ENCODE measurements around the gene PPP1R37. TPM values are rescaled to one million over a fixed set of nuclear protein-coding genes. Genes with fewer than 3 reads are reported as not detected.

The PPP1R37 gene
- total and polyA plus RNA-seq, 2 of the 13 experiments (the other 11 are each of a cell fraction or from before 2014, with no cell fraction given), result 9.0 to 14.3 TPM

DNA sequence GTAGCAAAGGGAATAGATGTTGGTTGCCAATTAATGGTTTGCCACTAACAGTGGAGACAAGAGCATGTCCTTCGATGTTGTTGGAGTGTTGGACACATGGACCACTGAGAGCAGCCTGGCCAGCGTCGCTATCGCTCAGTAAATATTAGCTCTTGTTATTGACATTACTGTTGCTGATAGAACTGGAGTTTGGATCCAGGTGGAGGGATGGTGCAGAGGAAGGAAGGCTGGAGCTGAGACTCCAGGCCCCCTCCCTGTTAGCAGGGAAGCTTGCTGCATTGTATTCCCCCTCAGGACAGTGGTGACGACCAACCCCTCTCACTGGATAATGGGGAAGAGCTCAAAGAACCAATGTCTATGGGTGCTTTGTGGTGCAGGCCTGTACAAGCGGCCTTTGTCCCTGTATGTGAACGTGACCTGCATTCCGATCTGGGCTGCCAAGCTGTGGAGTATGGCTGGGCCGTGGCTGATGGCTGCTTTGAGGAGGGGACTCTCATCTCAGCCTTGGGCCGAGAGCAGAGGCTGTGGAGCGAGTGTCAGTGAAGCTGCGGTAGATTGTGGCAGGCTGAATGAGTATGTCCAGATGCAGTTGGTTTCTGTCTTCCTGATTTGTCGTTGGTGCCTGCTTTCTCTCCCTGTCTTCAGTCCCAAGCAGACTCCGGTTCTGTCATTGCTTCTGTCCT lies 47.2 kb upstream of the PPP1R37 start (continued):
- TF ChIP-seq, protein P1, sequence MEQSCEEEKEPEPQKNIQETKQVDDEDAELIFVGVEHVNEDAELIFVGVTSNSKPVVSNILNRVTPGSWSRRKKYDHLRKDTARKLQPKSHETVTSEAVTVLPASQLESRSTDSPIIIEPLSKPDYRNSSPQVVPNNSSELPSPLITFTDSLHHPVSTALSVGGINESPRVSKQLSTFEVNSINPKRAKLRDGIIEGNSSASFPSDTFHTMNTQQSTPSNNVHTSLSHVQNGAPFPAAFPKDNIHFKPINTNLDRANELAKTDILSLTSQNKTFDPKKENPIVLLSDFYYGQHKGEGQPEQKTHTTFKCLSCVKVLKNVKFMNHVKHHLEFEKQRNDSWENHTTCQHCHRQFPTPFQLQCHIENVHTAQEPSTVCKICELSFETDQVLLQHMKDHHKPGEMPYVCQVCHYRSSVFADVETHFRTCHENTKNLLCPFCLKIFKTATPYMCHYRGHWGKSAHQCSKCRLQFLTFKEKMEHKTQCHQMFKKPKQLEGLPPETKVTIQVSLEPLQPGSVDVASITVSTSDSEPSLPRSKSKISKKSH (CRISPR knock-in tag; IDR thresholded peaks at IDR 0.05; ENCODE audit: borderline replicate concordance), result no peak; the same call in 1 of the 2 replicates
- TF ChIP-seq FOSL2 (CRISPR knock-in tag; IDR thresholded peaks at IDR 0.05) (peak; percentile 59), AKAP8 (CRISPR knock-in tag; IDR thresholded peaks at IDR 0.05) (no peak)
- TF ChIP-seq, protein P2, sequence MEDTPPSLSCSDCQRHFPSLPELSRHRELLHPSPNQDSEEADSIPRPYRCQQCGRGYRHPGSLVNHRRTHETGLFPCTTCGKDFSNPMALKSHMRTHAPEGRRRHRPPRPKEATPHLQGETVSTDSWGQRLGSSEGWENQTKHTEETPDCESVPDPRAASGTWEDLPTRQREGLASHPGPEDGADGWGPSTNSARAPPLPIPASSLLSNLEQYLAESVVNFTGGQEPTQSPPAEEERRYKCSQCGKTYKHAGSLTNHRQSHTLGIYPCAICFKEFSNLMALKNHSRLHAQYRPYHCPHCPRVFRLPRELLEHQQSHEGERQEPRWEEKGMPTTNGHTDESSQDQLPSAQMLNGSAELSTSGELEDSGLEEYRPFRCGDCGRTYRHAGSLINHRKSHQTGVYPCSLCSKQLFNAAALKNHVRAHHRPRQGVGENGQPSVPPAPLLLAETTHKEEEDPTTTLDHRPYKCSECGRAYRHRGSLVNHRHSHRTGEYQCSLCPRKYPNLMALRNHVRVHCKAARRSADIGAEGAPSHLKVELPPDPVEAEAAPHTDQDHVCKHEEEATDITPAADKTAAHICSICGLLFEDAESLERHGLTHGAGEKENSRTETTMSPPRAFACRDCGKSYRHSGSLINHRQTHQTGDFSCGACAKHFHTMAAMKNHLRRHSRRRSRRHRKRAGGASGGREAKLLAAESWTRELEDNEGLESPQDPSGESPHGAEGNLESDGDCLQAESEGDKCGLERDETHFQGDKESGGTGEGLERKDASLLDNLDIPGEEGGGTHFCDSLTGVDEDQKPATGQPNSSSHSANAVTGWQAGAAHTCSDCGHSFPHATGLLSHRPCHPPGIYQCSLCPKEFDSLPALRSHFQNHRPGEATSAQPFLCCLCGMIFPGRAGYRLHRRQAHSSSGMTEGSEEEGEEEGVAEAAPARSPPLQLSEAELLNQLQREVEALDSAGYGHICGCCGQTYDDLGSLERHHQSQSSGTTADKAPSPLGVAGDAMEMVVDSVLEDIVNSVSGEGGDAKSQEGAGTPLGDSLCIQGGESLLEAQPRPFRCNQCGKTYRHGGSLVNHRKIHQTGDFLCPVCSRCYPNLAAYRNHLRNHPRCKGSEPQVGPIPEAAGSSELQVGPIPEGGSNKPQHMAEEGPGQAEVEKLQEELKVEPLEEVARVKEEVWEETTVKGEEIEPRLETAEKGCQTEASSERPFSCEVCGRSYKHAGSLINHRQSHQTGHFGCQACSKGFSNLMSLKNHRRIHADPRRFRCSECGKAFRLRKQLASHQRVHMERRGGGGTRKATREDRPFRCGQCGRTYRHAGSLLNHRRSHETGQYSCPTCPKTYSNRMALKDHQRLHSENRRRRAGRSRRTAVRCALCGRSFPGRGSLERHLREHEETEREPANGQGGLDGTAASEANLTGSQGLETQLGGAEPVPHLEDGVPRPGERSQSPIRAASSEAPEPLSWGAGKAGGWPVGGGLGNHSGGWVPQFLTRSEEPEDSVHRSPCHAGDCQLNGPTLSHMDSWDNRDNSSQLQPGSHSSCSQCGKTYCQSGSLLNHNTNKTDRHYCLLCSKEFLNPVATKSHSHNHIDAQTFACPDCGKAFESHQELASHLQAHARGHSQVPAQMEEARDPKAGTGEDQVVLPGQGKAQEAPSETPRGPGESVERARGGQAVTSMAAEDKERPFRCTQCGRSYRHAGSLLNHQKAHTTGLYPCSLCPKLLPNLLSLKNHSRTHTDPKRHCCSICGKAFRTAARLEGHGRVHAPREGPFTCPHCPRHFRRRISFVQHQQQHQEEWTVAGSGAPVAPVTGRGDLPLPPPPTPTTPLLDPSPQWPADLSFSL (CRISPR knock-in tag; IDR thresholded peaks at IDR 0.05), result no peak

All from HepG2 (cell line).